HepG2 (cell line): ENCODE data around the gene NOTUM. TPM values are rescaled to one million over a fixed set of nuclear protein-coding genes. Genes with fewer than 3 reads are reported as not detected.

Source experiments
- CHD2 ChIP-seq: IDR thresholded peaks from 2 replicates; pipeline ENCODE4 v1.6.1; 2011; ENCODE audit warnings: low read depth, low read length, improper control_type of control experiment
- EZH2 ChIP-seq: conservative IDR thresholded peaks from 2 replicates; pipeline ENCODE4 v1.6.1; 2012; ENCODE audit warnings: mild to moderate bottlenecking, low read depth, low read length, moderate library complexity
- GMEB1 ChIP-seq: sonication (generic); formaldehyde crosslinking; IDR thresholded peaks from 2 replicates; pipeline ENCODE4 v1.5.1; 2020; ENCODE audit warnings: missing genetic modification reagents, mild to moderate bottlenecking, borderline replicate concordance
- KMT2A ChIP-seq: sonication (generic); formaldehyde crosslinking; IDR thresholded peaks from 2 replicates; pipeline ENCODE4 v1.4.0; 2020; ENCODE audit warnings: missing genetic modification reagents
- NAIF1 ChIP-seq: sonication (generic); formaldehyde crosslinking; IDR thresholded peaks from 2 replicates; pipeline ENCODE4 v1.5.0; 2020; ENCODE audit warnings: mild to moderate bottlenecking, missing genetic modification reagents, borderline replicate concordance
- ZBTB26 ChIP-seq: IDR thresholded peaks from 2 replicates; pipeline ENCODE4 v1.6.1; 2016; ENCODE audit warnings: missing compliant biosample characterization, missing genetic modification reagents, borderline replicate concordance
- ZBTB3 ChIP-seq: sonication (generic); formaldehyde crosslinking; IDR thresholded peaks from 2 replicates; pipeline ENCODE4 v1.4.0; 2020; ENCODE audit warnings: low read depth, mild to moderate bottlenecking, moderate library complexity, missing genetic modification reagents, borderline replicate concordance
- ZMYM2 ChIP-seq: sonication (generic); formaldehyde crosslinking; IDR thresholded peaks from 2 replicates; pipeline ENCODE4 v1.8.0; 2022; ENCODE audit warnings: mild to moderate bottlenecking, missing genetic modification reagents
- ZNF256 ChIP-seq: sonication (generic); formaldehyde crosslinking; conservative IDR thresholded peaks from 2 replicates; pipeline ENCODE4 v1.4.0; 2020; ENCODE audit warnings: missing genetic modification reagents
- ZNF615 ChIP-seq: sonication (generic); formaldehyde crosslinking; IDR thresholded peaks from 2 replicates; pipeline ENCODE4 v1.5.0; 2020; ENCODE audit warnings: mild to moderate bottlenecking, missing genetic modification reagents, borderline replicate concordance
- polyA plus RNA-seq, 8 experiments: library from polyadenylated mRNA; depleted of rRNA in 3 of 8; stranded (reverse) in 7 of 8; unstranded in 1 of 8; fragments of >200 nt; fragmentation: Illumina TruSeq in 4 of 8; extraction: Trizol in 4 of 8; gene quantifications; 2 replicates each; pipeline versions ENCODE4 v1.2.1 to v1.2.3, GENCODE V29; 2011 to 2016; ENCODE audit warnings: low read depth in 4 of 8, missing spikeins in 1 of 8, mixed read lengths in 1 of 8; ENCODE audit not compliant: insufficient read depth in 1 of 8
- total RNA-seq, 5 experiments: library from RNA; depleted of rRNA; stranded (reverse); fragments of >200 nt; fragmentation: Illumina TruSeq; extraction: Trizol; gene quantifications; 2 replicates each; pipeline ENCODE4 v1.2.3, GENCODE V29; 2016; ENCODE audit warnings: low read depth in 1 of 5
- TF ChIP-seq, protein P1 (sequence below): sonication (generic); formaldehyde crosslinking; IDR thresholded peaks from one replicate; pipeline ENCODE4 v1.5.1; 2020; ENCODE audit warnings: mild to moderate bottlenecking, missing genetic modification reagents; ENCODE audit errors: not compliant biosample characterization
- TF ChIP-seq, protein P2 (sequence below): sonication (generic); formaldehyde crosslinking; IDR thresholded peaks from 2 replicates; pipeline ENCODE4 v1.5.0; 2020; ENCODE audit warnings: missing genetic modification reagents, mild to moderate bottlenecking, borderline replicate concordance

The NOTUM gene
- total and polyA plus RNA-seq, 2 of the 13 experiments (the other 11 are each of a cell fraction or from before 2014, with no cell fraction given) = 150 to 160 TPM

GRCh38 chr17:82003411-82004381 is 42.7 kb upstream of the NOTUM start (continued):
- TF ChIP-seq, protein P1, sequence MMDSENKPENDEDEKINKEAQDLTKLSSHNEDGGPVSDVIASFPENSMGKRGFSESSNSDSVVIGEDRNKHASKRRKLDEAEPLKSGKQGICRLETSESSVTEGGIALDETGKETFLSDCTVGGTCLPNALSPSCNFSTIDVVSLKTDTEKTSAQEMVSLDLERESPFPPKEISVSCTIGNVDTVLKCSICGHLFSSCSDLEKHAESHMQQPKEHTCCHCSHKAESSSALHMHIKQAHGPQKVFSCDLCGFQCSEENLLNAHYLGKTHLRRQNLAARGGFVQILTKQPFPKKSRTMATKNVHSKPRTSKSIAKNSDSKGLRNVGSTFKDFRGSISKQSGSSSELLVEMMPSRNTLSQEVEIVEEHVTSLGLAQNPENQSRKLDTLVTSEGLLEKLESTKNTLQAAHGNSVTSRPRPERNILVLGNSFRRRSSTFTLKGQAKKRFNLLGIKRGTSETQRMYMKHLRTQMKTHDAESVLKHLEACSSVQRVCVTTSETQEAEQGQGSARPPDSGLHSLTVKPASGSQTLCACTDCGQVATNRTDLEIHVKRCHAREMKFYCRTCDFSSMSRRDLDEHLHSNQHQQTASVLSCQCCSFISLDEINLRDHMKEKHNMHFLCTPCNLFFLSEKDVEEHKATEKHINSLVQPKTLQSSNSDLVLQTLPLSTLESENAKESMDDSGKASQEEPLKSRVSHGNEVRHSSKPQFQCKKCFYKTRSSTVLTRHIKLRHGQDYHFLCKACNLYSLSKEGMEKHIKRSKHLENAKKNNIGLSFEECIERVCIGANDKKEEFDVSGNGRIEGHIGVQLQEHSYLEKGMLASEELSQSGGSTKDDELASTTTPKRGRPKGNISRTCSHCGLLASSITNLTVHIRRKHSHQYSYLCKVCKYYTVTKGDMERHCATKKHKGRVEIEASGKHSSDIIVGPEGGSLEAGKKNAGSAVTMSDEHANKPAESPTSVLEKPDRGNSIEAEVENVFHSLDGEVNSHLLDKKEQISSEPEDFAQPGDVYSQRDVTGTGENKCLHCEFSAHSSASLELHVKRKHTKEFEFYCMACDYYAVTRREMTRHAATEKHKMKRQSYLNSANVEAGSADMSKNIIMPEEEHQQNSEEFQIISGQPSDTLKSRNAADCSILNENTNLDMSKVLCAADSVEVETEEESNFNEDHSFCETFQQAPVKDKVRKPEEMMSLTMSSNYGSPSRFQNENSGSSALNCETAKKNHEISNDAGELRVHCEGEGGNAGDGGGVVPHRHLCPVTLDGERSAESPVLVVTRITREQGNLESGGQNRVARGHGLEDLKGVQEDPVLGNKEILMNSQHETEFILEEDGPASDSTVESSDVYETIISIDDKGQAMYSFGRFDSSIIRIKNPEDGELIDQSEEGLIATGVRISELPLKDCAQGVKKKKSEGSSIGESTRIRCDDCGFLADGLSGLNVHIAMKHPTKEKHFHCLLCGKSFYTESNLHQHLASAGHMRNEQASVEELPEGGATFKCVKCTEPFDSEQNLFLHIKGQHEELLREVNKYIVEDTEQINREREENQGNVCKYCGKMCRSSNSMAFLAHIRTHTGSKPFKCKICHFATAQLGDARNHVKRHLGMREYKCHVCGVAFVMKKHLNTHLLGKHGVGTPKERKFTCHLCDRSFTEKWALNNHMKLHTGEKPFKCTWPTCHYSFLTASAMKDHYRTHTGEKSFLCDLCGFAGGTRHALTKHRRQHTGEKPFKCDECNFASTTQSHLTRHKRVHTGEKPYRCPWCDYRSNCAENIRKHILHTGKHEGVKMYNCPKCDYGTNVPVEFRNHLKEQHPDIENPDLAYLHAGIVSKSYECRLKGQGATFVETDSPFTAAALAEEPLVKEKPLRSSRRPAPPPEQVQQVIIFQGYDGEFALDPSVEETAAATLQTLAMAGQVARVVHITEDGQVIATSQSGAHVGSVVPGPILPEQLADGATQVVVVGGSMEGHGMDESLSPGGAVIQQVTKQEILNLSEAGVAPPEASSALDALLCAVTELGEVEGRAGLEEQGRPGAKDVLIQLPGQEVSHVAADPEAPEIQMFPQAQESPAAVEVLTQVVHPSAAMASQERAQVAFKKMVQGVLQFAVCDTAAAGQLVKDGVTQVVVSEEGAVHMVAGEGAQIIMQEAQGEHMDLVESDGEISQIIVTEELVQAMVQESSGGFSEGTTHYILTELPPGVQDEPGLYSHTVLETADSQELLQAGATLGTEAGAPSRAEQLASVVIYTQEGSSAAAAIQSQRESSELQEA (CRISPR knock-in tag) = no peak
- peak; percentile 60; the same call in 1 of the 2 replicates for TF ChIP-seq NAIF1
- TF ChIP-seq GMEB1 (CRISPR knock-in tag) = no peak
- TF ChIP-seq ZBTB26 = peak; percentile 87; the same call in 1 of the 2 replicates
- peak; percentile 86; the same call in 1 of the 2 replicates for TF ChIP-seq ZMYM2 (CRISPR knock-in tag)
- no peak for TF ChIP-seq EZH2
- peak; percentile 93 for TF ChIP-seq ZNF615 (CRISPR knock-in tag)
- TF ChIP-seq ZNF256 = no peak
- TF ChIP-seq CHD2 = 0 out of 2 replicates have a peak, but pooled peaks have one; percentile 18
- TF ChIP-seq KMT2A (CRISPR knock-in tag) = no peak; the same call in 1 of the 2 replicates
- TF ChIP-seq, protein P2, sequence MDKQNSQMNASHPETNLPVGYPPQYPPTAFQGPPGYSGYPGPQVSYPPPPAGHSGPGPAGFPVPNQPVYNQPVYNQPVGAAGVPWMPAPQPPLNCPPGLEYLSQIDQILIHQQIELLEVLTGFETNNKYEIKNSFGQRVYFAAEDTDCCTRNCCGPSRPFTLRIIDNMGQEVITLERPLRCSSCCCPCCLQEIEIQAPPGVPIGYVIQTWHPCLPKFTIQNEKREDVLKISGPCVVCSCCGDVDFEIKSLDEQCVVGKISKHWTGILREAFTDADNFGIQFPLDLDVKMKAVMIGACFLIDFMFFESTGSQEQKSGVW (CRISPR knock-in tag) = no peak
- 0 out of 2 replicates have a peak, but pooled peaks have one; percentile 60 for TF ChIP-seq ZBTB3 (CRISPR knock-in tag)
